ENCODE data around the gene OSBPL10. TPM values are rescaled to one million over a fixed set of nuclear protein-coding genes. Genes with fewer than 3 reads are reported as not detected.

OSBPL10 gene
- total and polyA plus RNA-seq, 8 donors = 26.6 to 42.6 (median 38.6) TPM

DNA sequence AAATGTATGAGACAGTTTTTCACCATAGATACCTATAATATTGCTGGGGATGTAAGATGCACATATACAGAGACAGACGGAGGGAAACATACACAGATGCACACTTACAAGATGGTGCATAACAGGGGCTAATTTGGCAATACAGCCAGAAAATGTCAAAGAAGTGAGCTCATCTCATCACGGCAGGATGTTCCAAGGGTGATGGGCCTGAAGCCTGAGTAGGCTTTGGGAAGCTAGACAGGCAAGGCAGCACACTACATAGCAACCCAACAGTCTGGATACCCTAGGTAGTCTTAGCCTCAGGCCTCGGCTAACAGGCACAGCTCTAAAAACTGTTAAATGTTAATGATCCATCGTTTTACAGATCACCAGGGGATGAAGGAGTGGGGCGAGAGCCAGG, 148.5 kb downstream of the OSBPL10 start:
- no peaks in the 10 kb centered on the region for H3K9me3 ChIP-seq
- TF ChIP-seq, protein P1, sequence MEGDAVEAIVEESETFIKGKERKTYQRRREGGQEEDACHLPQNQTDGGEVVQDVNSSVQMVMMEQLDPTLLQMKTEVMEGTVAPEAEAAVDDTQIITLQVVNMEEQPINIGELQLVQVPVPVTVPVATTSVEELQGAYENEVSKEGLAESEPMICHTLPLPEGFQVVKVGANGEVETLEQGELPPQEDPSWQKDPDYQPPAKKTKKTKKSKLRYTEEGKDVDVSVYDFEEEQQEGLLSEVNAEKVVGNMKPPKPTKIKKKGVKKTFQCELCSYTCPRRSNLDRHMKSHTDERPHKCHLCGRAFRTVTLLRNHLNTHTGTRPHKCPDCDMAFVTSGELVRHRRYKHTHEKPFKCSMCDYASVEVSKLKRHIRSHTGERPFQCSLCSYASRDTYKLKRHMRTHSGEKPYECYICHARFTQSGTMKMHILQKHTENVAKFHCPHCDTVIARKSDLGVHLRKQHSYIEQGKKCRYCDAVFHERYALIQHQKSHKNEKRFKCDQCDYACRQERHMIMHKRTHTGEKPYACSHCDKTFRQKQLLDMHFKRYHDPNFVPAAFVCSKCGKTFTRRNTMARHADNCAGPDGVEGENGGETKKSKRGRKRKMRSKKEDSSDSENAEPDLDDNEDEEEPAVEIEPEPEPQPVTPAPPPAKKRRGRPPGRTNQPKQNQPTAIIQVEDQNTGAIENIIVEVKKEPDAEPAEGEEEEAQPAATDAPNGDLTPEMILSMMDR (IDR thresholded peaks at IDR 0.05) = no peak
- no peak overlapping the region for H3K4me3 ChIP-seq
- ATAC-seq (no peak), DNase-seq (no peak)
- H3K27ac ChIP-seq = no peak overlapping the region
- no peaks in the 10 kb centered on the region for H3K36me3 ChIP-seq
- intact Hi-C loops (cut with DNase I) = no loop called here
- H3K27me3 ChIP-seq = no peaks in the 10 kb centered on the region
- H3K4me1 ChIP-seq = no peaks in the 10 kb centered on the region

DNA sequence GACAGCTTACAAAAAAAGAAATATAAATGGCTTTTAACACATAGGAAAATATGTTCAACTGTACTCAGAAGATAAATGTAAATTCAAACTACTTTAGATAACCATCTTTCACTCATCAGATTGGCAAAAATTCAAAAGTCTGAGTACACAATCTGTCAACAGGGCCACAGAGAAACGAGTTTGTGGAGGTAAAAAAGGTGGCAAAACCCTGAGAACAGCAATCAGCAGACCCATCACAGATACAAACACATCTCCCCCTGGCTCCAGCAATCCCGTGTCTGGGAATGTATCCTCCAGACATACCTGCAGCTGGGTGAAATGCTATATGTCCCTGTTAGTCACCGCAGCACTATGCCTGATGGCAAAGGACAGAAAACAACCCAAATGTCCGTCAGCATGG, 149.5 kb downstream of the OSBPL10 start:
- TF ChIP-seq, protein P1 (IDR thresholded peaks at IDR 0.05) = no peak

DNA sequence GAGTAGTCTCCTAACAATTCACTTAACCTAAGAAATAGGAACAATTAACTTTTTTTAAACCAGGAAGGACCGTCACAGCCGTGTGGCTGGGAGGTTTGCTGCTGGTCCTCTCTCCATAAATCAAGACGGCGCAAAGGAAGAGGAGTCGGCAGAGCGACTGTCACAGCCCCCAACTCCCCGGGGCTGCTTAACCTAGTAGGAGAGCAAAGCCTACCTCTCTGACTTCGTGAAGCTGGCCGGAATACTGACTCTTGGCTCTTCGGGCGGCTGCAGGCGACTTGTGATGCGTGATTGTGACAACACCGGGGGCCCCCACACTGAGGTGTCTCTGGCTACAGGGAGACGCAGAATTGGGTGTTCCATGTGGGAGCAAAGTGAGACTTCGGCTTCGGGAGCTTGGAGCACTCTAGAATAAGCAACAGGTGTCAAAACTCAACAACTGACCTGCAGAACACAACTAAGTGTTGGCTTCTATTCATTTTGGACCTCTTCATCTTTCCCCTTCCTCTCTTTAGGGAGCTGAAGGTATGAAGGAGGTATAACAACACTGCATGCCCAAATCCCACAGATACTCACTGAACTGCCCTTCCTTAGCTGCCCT, 151.1 kb downstream of the OSBPL10 start:
- H3K9me3 ChIP-seq = no peaks in the 10 kb centered on the region
- DNase-seq = peak in 1 of 4 donors; percentile 61

More for the DNA sequence above, 149.5 kb downstream of the OSBPL10 start:
- Histone ChIP-seq H3K4me1 (no peaks in the 10 kb centered on the region), H3K36me3 (no peaks in the 10 kb centered on the region), H3K27ac (no peak overlapping the region), H3K4me3 (no peak overlapping the region), H3K27me3 (no peaks in the 10 kb centered on the region), H3K9me3 (no peaks in the 10 kb centered on the region)
- ATAC-seq (no peak), DNase-seq (no peak)
- intact Hi-C loops (cut with DNase I) = no loop called here

DNA sequence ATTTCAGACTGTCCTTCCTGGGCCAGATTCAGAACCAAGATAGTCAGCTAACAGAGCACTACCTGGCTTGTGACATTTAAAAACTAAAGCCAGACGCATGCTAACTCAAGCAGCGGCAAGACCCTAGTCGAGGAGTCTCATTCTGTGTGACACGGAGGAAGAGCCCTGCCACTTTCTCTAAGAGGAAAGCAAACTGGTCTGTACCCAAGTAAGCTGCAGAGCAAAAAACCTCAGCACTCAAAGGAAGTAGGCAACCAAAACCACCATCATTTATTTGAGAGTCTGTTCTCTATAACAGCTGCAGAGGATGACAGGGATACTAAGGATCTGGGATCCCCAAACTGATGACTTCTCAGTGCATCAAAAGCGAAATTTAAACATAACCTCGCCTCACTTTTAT, 152.1 kb downstream of the OSBPL10 start:
- Histone ChIP-seq H3K36me3 (no peaks in the 10 kb centered on the region), H3K4me1 (no peaks in the 10 kb centered on the region), H3K9me3 (no peaks in the 10 kb centered on the region), H3K27me3 (no peaks in the 10 kb centered on the region), H3K27ac (no peak overlapping the region), H3K4me3 (no peak overlapping the region)
- DNase-seq (no peak), ATAC-seq (no peak)
- TF ChIP-seq, protein P1 (IDR thresholded peaks at IDR 0.05) = no peak
- intact Hi-C loops (cut with DNase I) = no loop called here

More for the DNA sequence above, 151.1 kb downstream of the OSBPL10 start:
- Histone ChIP-seq H3K27ac (no peak overlapping the region), H3K36me3 (no peaks in the 10 kb centered on the region), H3K4me1 (no peaks in the 10 kb centered on the region), H3K27me3 (no peaks in the 10 kb centered on the region), H3K4me3 (no peak overlapping the region)
- ATAC-seq = no peak
- TF ChIP-seq, protein P1 (IDR thresholded peaks at IDR 0.05) = no peak
- intact Hi-C loops (cut with DNase I) = no loop called here

DNA sequence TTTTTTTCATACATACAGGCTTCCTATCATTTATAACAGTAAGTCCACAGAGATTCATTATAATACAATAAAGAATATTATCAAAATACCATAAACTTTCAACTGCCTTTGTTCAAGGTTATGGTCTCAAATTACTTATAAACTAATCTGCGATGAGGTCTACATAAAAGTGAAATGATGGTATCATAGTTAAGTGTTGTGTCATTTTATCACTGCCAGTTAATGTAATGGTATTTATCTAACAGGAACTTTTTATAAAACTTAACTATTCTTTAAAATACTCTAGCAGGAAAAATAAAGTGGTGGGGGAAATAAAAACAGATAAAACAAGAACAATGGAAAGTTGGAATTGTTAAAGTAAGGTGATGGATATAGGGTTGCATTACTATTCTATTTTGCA, 153.1 kb downstream of the OSBPL10 start:
- DNase-seq = no peak
- no peaks in the 10 kb centered on the region for H3K36me3 ChIP-seq
- no peak for ATAC-seq
- no peaks in the 10 kb centered on the region for H3K27me3 ChIP-seq
- no peaks in the 10 kb centered on the region for H3K4me1 ChIP-seq
- intact Hi-C loops (cut with DNase I) = no loop called here
- TF ChIP-seq, protein P1 (IDR thresholded peaks at IDR 0.05) = no peak
- H3K27ac ChIP-seq = no peak overlapping the region
- H3K4me3 ChIP-seq = no peak overlapping the region
- H3K9me3 ChIP-seq = no peaks in the 10 kb centered on the region
